Effector memory CD8-positive, alpha-beta T cell (primary cell): ENCODE data around the gene COX7A2L.
A peak's percentile ranks its signal among the peaks of the same experiment; 100 is the strongest.
"Not testable (repeated sequence)": the region's sequence is repeated elsewhere in the genome, so short reads cannot be mapped to it uniquely, and the experiment has no call there.

Experiments
- ATAC-seq: fragments of 150-1000 bp; cut with Tn5 transposase; replicated peaks from 2 replicates; pipeline ENCODE4 v1.10.0; 2021; ENCODE audit warnings: mild to moderate bottlenecking, moderate library complexity
- DNase-seq, 3 experiments: peaks; one replicate each; pipeline ENCODE4 v3.0.0; 2021
- H3K27ac Mint-ChIP-seq, 2 donors: one replicate each; pipeline ENCODE4 v1.8.0; 2022; ENCODE audit warnings: mild to moderate bottlenecking in 2 of 2, mixed read lengths in 2 of 2, moderate library complexity in 2 of 2
- H3K27me3 Mint-ChIP-seq, 2 donors: one replicate each; pipeline ENCODE4 v1.8.0; 2022; ENCODE audit warnings: mixed read lengths in 2 of 2
- H3K36me3 Mint-ChIP-seq: one replicate; pipeline ENCODE4 v1.8.0; 2022; ENCODE audit warnings: mild to moderate bottlenecking, moderate library complexity, mixed read lengths; ENCODE audit not compliant: insufficient read depth
- H3K4me1 Mint-ChIP-seq, 2 donors: one replicate each; pipeline ENCODE4 v1.8.0; 2022; ENCODE audit warnings: low read depth in 2 of 2, mixed read lengths in 2 of 2
- H3K4me3 Mint-ChIP-seq, 2 donors: one replicate each; pipeline ENCODE4 v1.8.0; 2022; ENCODE audit warnings: mild to moderate bottlenecking in 2 of 2, mixed read lengths in 2 of 2, moderate library complexity in 2 of 2
- H3K9me3 Mint-ChIP-seq, 2 donors: one replicate each; pipeline ENCODE4 v1.8.0; 2022; ENCODE audit warnings: mixed read lengths in 2 of 2

COX7A2L gene

GRCh38 chr2:42380026-42380425 lies 19.0 kb upstream of the COX7A2L start:
- ATAC-seq, H3K4me1 Mint-ChIP-seq, DNase-seq, H3K36me3 Mint-ChIP-seq, H3K9me3 Mint-ChIP-seq, H3K4me3 Mint-ChIP-seq, H3K27ac Mint-ChIP-seq: not testable (repeated sequence)
- peaks cover 0 to 24% of the 10 kb centered on the region in 2 donors for H3K27me3 Mint-ChIP-seq

GRCh38 chr2:42378415-42378814 lies 17.4 kb upstream of the COX7A2L start:
- no peaks in the 10 kb centered on the region for H3K36me3 Mint-ChIP-seq
- no peak overlapping the region for H3K27ac Mint-ChIP-seq
- ATAC-seq: no peak
- peaks cover 0 to 24% of the 10 kb centered on the region in 2 donors for H3K27me3 Mint-ChIP-seq
- no peak overlapping the region for H3K4me3 Mint-ChIP-seq
- H3K4me1 Mint-ChIP-seq: no peaks in the 10 kb centered on the region
- no peak for DNase-seq
- H3K9me3 Mint-ChIP-seq: no peaks in the 10 kb centered on the region

GRCh38 chr2:42376758-42377157 lies 15.7 kb upstream of the COX7A2L start:
- Mint-ChIP-seq H3K27me3 (peaks cover 0 to 17% of the 10 kb centered on the region in 2 donors), H3K36me3 (no peaks in the 10 kb centered on the region), H3K9me3 (no peaks in the 10 kb centered on the region), H3K27ac (no peak overlapping the region), H3K4me1 (no peaks in the 10 kb centered on the region), H3K4me3 (no peak overlapping the region)
- DNase-seq (no peak), ATAC-seq (no peak)

- Mint-ChIP-seq H3K36me3 (no peaks in the 10 kb centered on the region), H3K27me3 (peaks cover 0 to 9% of the 10 kb centered on the region in 2 donors), H3K9me3 (no peaks in the 10 kb centered on the region), H3K27ac (no peak overlapping the region), H3K4me3 (no peak overlapping the region), H3K4me1 (no peaks in the 10 kb centered on the region)
- no peak for DNase-seq
- no peak for ATAC-seq
Observed at GRCh38 chr2:42372474-42373200, 11.6 kb upstream of the COX7A2L start.

- no peaks in the 10 kb centered on the region for H3K36me3 Mint-ChIP-seq
- H3K27ac Mint-ChIP-seq: no peak overlapping the region
- H3K4me1 Mint-ChIP-seq: no peaks in the 10 kb centered on the region
- no peak for DNase-seq
- no peaks in the 10 kb centered on the region for H3K9me3 Mint-ChIP-seq
- no peak for ATAC-seq
- no peak overlapping the region for H3K4me3 Mint-ChIP-seq
- H3K27me3 Mint-ChIP-seq: peaks cover 3 to 9% of the 10 kb centered on the region in 2 donors
Observed at GRCh38 chr2:42371611-42372473, 10.8 kb upstream of the COX7A2L start.

- no peaks in the 10 kb centered on the region for H3K4me1 Mint-ChIP-seq
- H3K27ac Mint-ChIP-seq: no peak overlapping the region
Observed at GRCh38 chr2:42369532-42370229, 8.7 kb upstream of the COX7A2L start.

GRCh38 chr2:42368817-42369531 lies 8.0 kb upstream of the COX7A2L start:
- H3K4me1 Mint-ChIP-seq: no peaks in the 10 kb centered on the region
- no peak for DNase-seq
- H3K4me3 Mint-ChIP-seq: no peak overlapping the region
- peaks cover 0 to 17% of the 10 kb centered on the region in 2 donors for H3K27me3 Mint-ChIP-seq
- H3K36me3 Mint-ChIP-seq: no peaks in the 10 kb centered on the region
- ATAC-seq: no peak
- no peak overlapping the region for H3K27ac Mint-ChIP-seq
- no peaks in the 10 kb centered on the region for H3K9me3 Mint-ChIP-seq

More at GRCh38 chr2:42369532-42370229, 8.7 kb upstream of the COX7A2L start:
- DNase-seq: no peak
- no peaks in the 10 kb centered on the region for H3K36me3 Mint-ChIP-seq
- H3K27me3 Mint-ChIP-seq: peaks cover 0 to 12% of the 10 kb centered on the region in 2 donors
- no peak for ATAC-seq
- H3K9me3 Mint-ChIP-seq: no peaks in the 10 kb centered on the region
- no peak overlapping the region for H3K4me3 Mint-ChIP-seq

- DNase-seq: no peak
- H3K4me3 Mint-ChIP-seq: no peak overlapping the region
- no peaks in the 10 kb centered on the region for H3K4me1 Mint-ChIP-seq
- H3K27ac Mint-ChIP-seq: no peak overlapping the region
- H3K9me3 Mint-ChIP-seq: no peaks in the 10 kb centered on the region
- no peaks in the 10 kb centered on the region for H3K36me3 Mint-ChIP-seq
- H3K27me3 Mint-ChIP-seq: peaks cover 0 to 17% of the 10 kb centered on the region in 2 donors
- ATAC-seq: no peak
Observed at GRCh38 chr2:42367835-42368234, 6.8 kb upstream of the COX7A2L start.

GRCh38 chr2:42366411-42366810 lies 5.4 kb upstream of the COX7A2L start:
- Mint-ChIP-seq H3K27me3 (peaks cover 0 to 17% of the 10 kb centered on the region in 2 donors), H3K36me3 (peaks cover 2% of the 10 kb centered on the region), H3K9me3 (no peaks in the 10 kb centered on the region), H3K4me1 (peaks cover 4 to 9% of the 10 kb centered on the region in 2 donors), H3K27ac (no peak overlapping the region), H3K4me3 (no peak overlapping the region)
- DNase-seq (no peak), ATAC-seq (no peak)

- ATAC-seq (no peak), DNase-seq (no peak)
- peak overlapping the region in 1 of 2 donors; percentile 44 for H3K27ac Mint-ChIP-seq
- H3K36me3 Mint-ChIP-seq: peaks cover 14% of the 10 kb centered on the region
- H3K4me1 Mint-ChIP-seq: peaks cover 13 to 20% of the 10 kb centered on the region in 2 donors
- H3K4me3 Mint-ChIP-seq: no peak overlapping the region
- H3K9me3 Mint-ChIP-seq: no peaks in the 10 kb centered on the region
- peaks cover 0 to 17% of the 10 kb centered on the region in 2 donors for H3K27me3 Mint-ChIP-seq
Observed at GRCh38 chr2:42364658-42365057, 3.6 kb upstream of the COX7A2L start.

- Mint-ChIP-seq H3K27me3 (peaks cover 0 to 17% of the 10 kb centered on the region in 2 donors), H3K9me3 (no peaks in the 10 kb centered on the region), H3K36me3 (peaks cover 14% of the 10 kb centered on the region), H3K27ac (no peak overlapping the region), H3K4me3 (no peak overlapping the region), H3K4me1 (peaks cover 22 to 32% of the 10 kb centered on the region in 2 donors)
- no peak for ATAC-seq
- no peak for DNase-seq
Observed at GRCh38 chr2:42363413-42363812, 2.4 kb upstream of the COX7A2L start.

GRCh38 chr2:42361728-42362283 lies 789 bp upstream of the COX7A2L start:
- H3K4me3 Mint-ChIP-seq: peak overlapping the region; percentile 81 to 89
- peaks cover 34 to 45% of the 10 kb centered on the region in 2 donors for H3K4me1 Mint-ChIP-seq
- peak overlapping the region; percentile 91 to 98 for H3K27ac Mint-ChIP-seq
- ATAC-seq (no peak), DNase-seq (no peak)
- peaks cover 14% of the 10 kb centered on the region for H3K36me3 Mint-ChIP-seq
- H3K9me3 Mint-ChIP-seq: no peaks in the 10 kb centered on the region
- H3K27me3 Mint-ChIP-seq: peaks cover 0 to 14% of the 10 kb centered on the region in 2 donors
